Left ventricle myocardium inferior (tissue), 1 donor: ENCODE data around the gene AMPD1. TPM values are rescaled to one million over a fixed set of nuclear protein-coding genes. Genes with fewer than 3 reads are reported as not detected.

ENCODE experiments used
- DNase-seq: peaks from one replicate; pipeline ENCODE4 v3.0.0-alpha.2; 2020
- H3K27ac ChIP-seq: fragments of 200-600 bp; replicated peaks from 2 replicates; pipeline ENCODE4 v1.8.0; 2021
- H3K27me3 ChIP-seq: fragments of 200-600 bp; 2 replicates; pipeline ENCODE4 v1.8.0; 2021; ENCODE audit warnings: low read depth
- H3K36me3 ChIP-seq: fragments of 200-600 bp; 2 replicates; pipeline ENCODE4 v1.8.0; 2021
- H3K4me1 ChIP-seq: fragments of 200-600 bp; 2 replicates; pipeline ENCODE4 v1.8.0; 2021
- H3K4me3 ChIP-seq: fragments of 200-600 bp; 2 replicates; pipeline ENCODE4 v1.8.0; 2021; ENCODE audit warnings: mild to moderate bottlenecking, moderate library complexity
- H3K9me3 ChIP-seq: fragments of 200-600 bp; replicated peaks from 2 replicates; pipeline ENCODE4 v1.8.0; 2021
- intact Hi-C: fragments of 100-400 bp; cut with micrococcal nuclease; formaldehyde crosslinking; loops from one replicate; pipeline ENCODE4 v1.11.0; 2022
- total RNA-seq: library from RNA; stranded (reverse); fragmentation: NEBNext Ultra II Directional; extraction: Animal tissue kit (Norgen Biotek cat#: 25700); gene quantifications from one replicate; pipeline ENCODE4 v1.2.1, GENCODE V29; 2021
- TF ChIP-seq, protein P1 (sequence below): fragments of 200-600 bp; IDR thresholded peaks from 2 replicates; pipeline ENCODE4 v1.8.0; 2021; ENCODE audit warnings: antibody characterized with exemption, mild to moderate bottlenecking, borderline replicate concordance
- donor health status: DM: no; HTN: yes; CAD: no; lungs with severe emphysema.

The AMPD1 gene
- total RNA-seq, 1 donor from 2014 or later: not detected

GRCh38 chr1:114690148-114690547 is 5.2 kb downstream of the AMPD1 start:
- intact Hi-C loops: no loop called here
- H3K4me3 ChIP-seq: no peak overlapping the region
- H3K27me3 ChIP-seq: peaks cover 40% of the 10 kb centered on the region
- no peaks in the 10 kb centered on the region for H3K4me1 ChIP-seq
- no peak for DNase-seq
- TF ChIP-seq, protein P1, sequence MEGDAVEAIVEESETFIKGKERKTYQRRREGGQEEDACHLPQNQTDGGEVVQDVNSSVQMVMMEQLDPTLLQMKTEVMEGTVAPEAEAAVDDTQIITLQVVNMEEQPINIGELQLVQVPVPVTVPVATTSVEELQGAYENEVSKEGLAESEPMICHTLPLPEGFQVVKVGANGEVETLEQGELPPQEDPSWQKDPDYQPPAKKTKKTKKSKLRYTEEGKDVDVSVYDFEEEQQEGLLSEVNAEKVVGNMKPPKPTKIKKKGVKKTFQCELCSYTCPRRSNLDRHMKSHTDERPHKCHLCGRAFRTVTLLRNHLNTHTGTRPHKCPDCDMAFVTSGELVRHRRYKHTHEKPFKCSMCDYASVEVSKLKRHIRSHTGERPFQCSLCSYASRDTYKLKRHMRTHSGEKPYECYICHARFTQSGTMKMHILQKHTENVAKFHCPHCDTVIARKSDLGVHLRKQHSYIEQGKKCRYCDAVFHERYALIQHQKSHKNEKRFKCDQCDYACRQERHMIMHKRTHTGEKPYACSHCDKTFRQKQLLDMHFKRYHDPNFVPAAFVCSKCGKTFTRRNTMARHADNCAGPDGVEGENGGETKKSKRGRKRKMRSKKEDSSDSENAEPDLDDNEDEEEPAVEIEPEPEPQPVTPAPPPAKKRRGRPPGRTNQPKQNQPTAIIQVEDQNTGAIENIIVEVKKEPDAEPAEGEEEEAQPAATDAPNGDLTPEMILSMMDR: no peak
- no peaks in the 10 kb centered on the region for H3K36me3 ChIP-seq
- no peaks in the 10 kb centered on the region for H3K9me3 ChIP-seq
- no peak overlapping the region for H3K27ac ChIP-seq

DNA sequence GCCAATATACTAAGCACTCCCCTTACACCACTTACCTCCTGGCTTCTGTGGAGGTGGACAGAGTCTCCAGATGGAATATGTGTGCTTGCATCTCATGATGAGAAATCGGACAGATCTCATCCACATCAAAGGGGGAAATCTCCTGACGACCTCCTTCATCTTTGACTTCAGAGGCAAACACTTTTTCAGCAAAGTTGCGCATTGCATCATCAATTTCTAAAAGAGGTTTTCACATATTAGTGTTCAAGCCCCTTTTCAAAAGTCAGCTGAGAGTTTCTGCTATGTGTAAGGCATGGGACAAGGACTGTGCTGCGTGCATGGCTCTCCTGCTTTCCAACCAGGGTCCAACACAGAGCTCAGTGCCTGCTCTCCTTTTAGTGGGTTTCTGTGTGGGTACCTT is 6.8 kb downstream of the AMPD1 start:
- no peaks in the 10 kb centered on the region for H3K9me3 ChIP-seq
- intact Hi-C loops: no loop called here
- H3K4me1 ChIP-seq: no peaks in the 10 kb centered on the region
- TF ChIP-seq, protein P1: no peak
- no peak overlapping the region for H3K4me3 ChIP-seq
- DNase-seq: no peak
- H3K27me3 ChIP-seq: peaks cover 40% of the 10 kb centered on the region
- no peaks in the 10 kb centered on the region for H3K36me3 ChIP-seq
- H3K27ac ChIP-seq: no peak overlapping the region

- no peak overlapping the region for H3K4me3 ChIP-seq
- H3K27ac ChIP-seq: no peak overlapping the region
- H3K4me1 ChIP-seq: no peaks in the 10 kb centered on the region
- no peaks in the 10 kb centered on the region for H3K36me3 ChIP-seq
- peaks cover 40% of the 10 kb centered on the region for H3K27me3 ChIP-seq
- no peak for DNase-seq
- intact Hi-C loops: no loop called here
- no peaks in the 10 kb centered on the region for H3K9me3 ChIP-seq
- TF ChIP-seq, protein P1: no peak
These were observed 9.5 kb downstream of the AMPD1 start for GRCh38 chr1:114685851-114686250.

GRCh38 chr1:114677691-114678090 is 17.7 kb downstream of the AMPD1 start:
- intact Hi-C loops: no loop called here
- no peaks in the 10 kb centered on the region for H3K36me3 ChIP-seq
- no peak overlapping the region for H3K27ac ChIP-seq
- H3K9me3 ChIP-seq: no peaks in the 10 kb centered on the region
- TF ChIP-seq, protein P1: no peak
- H3K4me3 ChIP-seq: no peak overlapping the region
- no peaks in the 10 kb centered on the region for H3K4me1 ChIP-seq
- no peak for DNase-seq
- H3K27me3 ChIP-seq: peaks cover 15% of the 10 kb centered on the region

DNA sequence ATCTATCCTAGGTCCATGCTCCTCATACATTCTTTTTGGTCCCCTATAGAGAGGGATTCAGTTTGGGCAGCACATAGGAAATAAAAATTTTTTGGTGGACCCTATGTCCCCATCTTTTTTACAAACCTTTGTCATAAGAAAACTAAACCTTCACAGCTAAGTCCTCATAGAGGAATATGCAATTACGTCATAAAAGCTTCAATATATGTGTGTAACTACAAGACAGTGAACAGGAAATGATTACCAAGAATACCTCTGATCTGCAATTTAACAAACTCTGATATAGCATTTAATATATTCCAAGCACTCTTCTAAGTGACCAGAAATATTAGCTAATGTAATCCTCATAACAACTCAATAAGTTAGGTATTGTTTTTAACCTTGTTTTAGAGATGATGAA is 19.2 kb downstream of the AMPD1 start:
- Histone ChIP-seq H3K9me3 (no peaks in the 10 kb centered on the region), H3K27me3 (peaks cover 15% of the 10 kb centered on the region), H3K36me3 (no peaks in the 10 kb centered on the region), H3K27ac (no peak overlapping the region), H3K4me1 (no peaks in the 10 kb centered on the region), H3K4me3 (no peak overlapping the region)
- intact Hi-C loops: no loop called here
- TF ChIP-seq, protein P1: no peak
- no peak for DNase-seq

- no peak overlapping the region for H3K4me3 ChIP-seq
- intact Hi-C loops: no loop called here
- H3K4me1 ChIP-seq: peaks cover 15% of the 10 kb centered on the region
- H3K36me3 ChIP-seq: no peaks in the 10 kb centered on the region
- peaks cover 7% of the 10 kb centered on the region for H3K27me3 ChIP-seq
- H3K27ac ChIP-seq: no peak overlapping the region
- no peak for DNase-seq
- TF ChIP-seq, protein P1: no peak
- H3K9me3 ChIP-seq: no peaks in the 10 kb centered on the region
These were observed 23.4 kb downstream of the AMPD1 start for GRCh38 chr1:114671939-114672275.
